GM12892 (cell line): ENCODE results near the gene FHAD1.

Experiments
- DNase-seq: peaks from one replicate; pipeline ENCODE4 v3.0.0; 2011; ENCODE audit not compliant: insufficient read length
- FAIRE-seq: peaks from 2 replicates; lab custom pipeline; 2011; peaks lifted over from hg19 to GRCh38; lab: Jason Lieb, UNC
- POLR2A ChIP-seq: IDR thresholded peaks from 2 replicates; pipeline ENCODE4 v1.6.1; 2011; ENCODE audit warnings: low read depth, low read length, control low read depth
- POLR2AphosphoS5 ChIP-seq: IDR thresholded peaks from 2 replicates; pipeline ENCODE4 v1.6.1; 2011; ENCODE audit warnings: low read depth, low read length, control low read depth
- TAF1 ChIP-seq: IDR thresholded peaks from 2 replicates; pipeline ENCODE4 v1.6.1; 2011; ENCODE audit warnings: low read depth, mild to moderate bottlenecking, control low read depth, low read length, borderline replicate concordance

Gene FHAD1

DNA sequence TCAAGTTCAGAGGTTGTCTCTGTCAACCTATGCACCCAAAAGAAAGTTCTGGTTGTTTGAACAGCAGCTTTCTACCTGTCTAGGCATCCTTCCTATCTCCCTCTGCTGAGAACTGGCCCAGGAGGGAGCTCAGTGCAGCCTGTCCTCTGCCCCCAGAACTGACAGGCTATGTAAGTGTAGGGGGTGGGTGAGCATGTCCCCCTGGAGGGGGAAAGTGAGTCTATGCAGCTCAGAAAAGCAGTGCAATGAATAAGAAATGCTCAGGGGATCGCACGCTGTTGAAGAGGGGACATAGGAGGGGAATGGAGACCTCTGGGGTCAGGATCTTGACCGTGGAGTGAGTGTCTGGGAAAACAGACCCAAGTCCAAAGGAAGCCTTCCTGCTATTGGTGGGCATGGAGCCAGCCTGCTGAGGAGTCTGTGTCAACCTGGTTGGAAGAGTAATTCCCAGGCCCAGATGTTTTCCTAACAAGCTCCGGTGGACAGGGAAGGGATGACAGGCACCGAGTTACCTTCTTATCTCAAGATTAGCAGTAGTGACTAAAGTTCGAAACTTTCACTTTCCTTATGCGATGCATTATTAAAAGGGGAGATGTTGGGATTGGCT lies 26.1 kb upstream of the FHAD1 start:
- FAIRE-seq (no peak), DNase-seq (no peak)
- TF ChIP-seq POLR2A (no peak), POLR2AphosphoS5 (no peak), TAF1 (no peak)

DNA sequence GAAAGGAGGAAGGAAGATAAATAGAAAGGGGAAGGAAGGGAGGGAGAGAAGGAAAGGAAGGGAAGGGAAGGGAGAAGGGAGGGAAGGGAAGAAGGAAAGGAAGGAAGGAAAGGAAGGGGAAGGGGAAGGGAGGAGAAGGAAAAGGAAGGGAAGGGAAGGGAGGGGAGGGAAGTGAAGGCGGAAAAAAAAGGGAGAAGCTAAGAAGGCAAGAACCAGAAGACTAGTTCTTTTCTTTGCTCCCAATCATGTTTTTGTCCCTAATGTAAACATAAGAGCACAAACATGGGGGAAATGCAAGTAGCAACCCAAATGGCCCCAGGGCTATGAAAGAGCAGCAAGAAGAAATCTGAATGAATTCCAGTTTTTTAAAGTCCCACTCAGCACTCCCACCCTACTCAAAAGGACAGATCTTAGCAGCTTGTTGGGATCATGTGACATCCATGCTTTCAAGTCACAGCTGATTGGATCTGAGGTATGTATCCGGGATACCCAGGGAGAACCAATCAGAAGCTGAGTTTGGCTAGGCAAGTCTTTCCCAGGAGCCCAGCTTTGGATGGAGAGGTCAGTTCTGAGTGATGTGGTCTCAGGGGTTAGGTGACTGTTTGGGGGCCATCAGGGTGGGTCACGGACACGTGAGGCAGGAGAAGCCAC lies 24.2 kb upstream of the FHAD1 start:
- TF ChIP-seq TAF1 (no peak), POLR2AphosphoS5 (no peak), POLR2A (no peak)
- DNase-seq = no peak
- no peak for FAIRE-seq

DNA sequence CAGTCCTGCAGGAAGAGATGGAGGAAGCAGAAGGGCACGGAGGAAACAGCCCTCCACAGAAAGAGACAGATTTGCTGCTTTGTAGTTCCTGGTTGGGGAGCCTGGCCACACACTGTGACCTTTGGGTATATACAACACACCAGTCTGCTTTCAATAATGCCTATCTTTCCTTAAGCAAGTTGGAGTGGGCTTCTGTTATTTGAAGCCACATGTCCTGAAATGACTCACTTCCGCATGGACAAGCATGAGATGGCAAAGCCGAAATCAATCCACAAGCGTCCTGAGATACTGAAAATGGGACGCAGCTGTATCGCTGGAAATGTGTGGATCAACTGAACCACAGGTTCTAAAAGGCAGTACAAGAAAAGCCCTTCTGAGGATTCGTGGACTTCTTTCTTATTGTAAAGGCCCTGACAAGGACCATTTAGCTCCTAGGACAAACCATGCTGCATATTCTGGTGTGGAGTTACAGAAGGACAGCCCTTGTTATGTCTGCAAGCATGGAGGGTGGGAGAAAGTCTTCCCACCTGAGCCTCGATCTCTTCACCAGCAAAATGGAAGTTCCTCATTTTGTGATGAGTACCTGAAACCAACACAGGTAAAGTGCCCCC lies 22.7 kb upstream of the FHAD1 start:
- DNase-seq (no peak), FAIRE-seq (no peak)
- TF ChIP-seq TAF1 (no peak), POLR2A (no peak), POLR2AphosphoS5 (no peak)

DNA sequence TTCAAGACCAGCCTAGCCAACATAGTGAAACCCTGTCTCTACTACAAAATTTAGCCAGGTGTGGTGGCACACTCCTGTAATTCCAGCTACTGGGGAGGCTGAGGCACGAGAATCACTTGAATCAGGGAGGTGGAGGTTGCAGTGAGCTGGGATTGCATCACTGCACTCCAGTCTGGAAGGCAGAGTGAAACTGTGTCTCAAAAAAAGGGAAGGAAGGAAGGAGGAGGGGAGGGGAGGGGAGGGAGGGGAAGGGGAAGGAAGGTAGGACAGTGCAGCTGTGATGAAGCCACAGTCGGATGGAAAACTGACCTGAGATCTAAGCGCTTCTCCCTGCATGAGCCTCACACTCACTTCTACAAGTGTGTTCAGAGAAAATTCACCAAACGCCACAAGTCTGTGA lies 22.0 kb upstream of the FHAD1 start:
- FAIRE-seq (no peak), DNase-seq (no peak)
- TF ChIP-seq TAF1 (no peak), POLR2AphosphoS5 (no peak), POLR2A (no peak)

DNA sequence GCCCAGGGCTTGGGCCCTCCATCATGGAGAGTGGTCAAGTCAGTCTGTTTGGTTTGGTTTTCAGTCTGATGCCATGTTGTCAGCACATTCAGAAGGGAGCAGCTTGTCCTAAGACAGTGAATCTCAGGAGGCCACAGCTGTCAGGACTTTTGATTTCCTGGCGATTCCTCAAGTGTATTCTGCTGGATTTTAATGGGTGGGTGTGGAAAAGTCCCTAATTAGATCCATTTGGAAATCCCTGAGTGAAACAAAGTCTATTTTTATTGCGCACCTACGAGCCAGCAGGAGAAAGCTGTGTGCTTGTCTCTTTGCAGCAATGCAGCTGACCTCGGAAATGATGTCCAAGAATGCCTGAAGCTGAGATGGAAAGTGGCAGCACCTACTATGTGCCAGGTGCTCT lies 21.6 kb upstream of the FHAD1 start:
- TF ChIP-seq POLR2A (no peak), TAF1 (no peak), POLR2AphosphoS5 (no peak)
- FAIRE-seq = no peak

DNA sequence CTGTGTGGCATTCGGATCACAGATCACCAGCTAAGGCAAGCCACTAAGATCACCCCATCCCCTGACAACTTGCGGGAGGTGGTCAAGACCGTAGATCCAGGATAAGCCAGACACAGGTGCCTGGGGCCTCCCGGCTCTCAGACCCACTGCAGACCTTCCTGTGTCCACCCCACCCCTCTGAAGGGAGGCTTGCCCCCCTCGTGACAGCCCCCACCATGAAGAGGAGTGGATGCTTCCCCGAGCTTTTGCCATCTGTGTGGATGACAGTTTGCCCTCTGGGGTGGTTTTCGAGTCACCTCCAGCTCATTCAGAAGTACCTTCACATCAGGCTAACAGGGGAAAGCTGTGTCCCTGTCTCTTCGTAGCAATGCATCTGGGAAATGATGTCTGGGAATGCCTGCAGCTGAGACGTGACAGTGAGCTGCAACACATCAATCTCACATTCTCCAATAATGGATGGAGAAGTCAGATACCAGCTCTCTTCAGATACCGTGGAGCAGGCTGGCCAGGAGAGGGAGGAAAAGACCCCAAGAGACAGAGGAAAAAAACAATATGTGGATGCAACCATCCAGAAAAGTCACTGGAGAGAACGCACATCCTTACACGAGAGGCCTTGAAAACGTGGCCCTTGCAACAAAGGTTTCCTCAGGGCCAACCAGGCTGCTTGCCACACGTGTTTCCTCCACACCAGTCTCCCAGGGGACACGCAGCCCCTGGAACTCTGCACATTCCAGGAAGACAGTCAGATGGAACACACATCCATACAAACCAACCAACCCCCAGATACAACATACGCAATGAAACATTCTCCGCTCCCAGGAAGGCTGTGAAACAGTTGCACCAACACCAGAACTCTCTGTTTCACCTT lies 20.4 kb upstream of the FHAD1 start:
- no peak for FAIRE-seq
- no peak for TF ChIP-seq TAF1
- TF ChIP-seq POLR2A = no peak
- no peak for TF ChIP-seq POLR2AphosphoS5
- no peak for DNase-seq

More for the DNA sequence above, 21.6 kb upstream of the FHAD1 start:
- no peak for DNase-seq

DNA sequence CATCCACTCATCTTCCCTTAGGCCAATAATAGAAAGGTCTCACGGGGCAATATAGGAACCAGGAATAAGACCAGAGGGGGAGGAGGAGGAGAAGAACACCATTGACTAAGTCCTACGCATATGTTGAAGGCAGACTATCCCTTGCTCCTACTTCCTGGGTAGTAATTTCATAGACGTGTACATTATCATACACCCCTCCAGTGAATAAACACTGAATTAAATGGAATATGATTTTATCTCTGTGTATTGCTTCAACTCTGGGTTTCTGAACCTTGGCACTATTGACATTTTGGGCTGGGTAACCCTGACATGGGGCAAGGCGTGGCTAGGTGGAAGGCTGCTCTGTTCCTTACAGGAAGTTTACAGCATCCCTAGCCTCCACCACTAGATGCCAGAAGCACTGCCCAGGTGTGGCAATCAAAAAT lies 17.3 kb upstream of the FHAD1 start:
- DNase-seq (no peak), FAIRE-seq (no peak)
- TF ChIP-seq POLR2AphosphoS5 (no peak), POLR2A (no peak), TAF1 (no peak)

DNA sequence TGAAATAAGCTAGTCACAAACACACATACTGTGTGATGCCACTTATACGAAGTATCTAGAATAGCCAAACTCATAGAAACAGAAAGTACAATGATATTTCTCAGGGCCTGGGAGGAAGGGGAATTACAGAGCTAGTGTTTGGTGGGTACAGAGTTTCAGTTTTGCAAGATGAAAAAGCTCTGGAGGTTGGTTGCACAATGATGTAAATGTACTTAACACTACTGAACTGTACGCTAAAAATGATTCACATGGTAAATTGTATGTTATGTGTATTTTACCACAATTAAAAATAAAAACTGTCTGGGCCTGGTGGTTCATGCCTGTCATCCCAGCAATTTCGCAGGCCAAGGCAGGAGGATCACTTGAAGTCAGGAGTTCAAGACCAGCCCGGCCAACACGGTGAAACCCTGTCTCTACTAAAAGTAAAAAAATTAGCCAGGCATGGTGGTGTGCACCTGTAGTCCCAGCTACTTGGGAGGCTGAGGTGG lies 15.3 kb upstream of the FHAD1 start:
- FAIRE-seq (peak; percentile 60), DNase-seq (no peak)
- no peak for TF ChIP-seq TAF1
- TF ChIP-seq POLR2A = no peak
- TF ChIP-seq POLR2AphosphoS5 = no peak

DNA sequence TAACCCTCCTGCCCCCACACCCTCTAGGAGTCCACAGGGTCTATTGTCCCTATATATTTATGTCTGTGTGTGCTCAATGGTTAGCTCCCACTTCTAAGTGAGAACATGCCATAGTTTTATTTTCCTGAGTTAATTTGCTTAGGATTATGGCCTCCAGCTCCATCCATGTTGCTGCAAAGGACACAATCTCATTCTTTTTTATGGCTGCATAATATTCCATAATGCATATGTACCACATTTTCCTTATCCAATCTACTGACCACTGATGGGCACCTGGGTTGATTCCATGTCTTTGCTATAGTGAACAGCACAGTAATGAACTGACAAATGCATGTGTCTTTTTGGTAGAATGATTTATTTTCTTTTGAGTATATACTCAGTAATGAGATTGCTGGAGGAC lies 13.3 kb upstream of the FHAD1 start:
- DNase-seq (no peak), FAIRE-seq (no peak)
- no peak for TF ChIP-seq POLR2A

DNA sequence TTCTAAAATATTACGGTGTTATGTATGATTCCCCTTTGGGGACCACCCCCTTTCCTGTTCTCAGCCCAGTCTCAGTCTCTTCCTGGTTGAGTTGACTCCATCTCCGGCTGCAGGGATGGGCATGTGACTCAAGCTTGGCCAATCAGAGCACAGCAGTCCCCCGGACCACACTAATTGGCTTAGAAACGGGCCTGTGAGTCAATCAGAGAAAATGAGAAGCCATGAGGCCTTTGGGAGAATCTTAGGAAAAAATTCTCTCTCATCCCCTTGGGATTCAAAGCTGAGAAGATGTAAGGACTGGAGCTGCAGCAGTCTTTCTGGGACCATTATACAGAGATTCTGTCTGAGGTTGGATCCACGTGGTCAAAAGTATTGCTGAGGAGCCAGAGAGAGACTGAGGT lies 10.7 kb upstream of the FHAD1 start:
- DNase-seq = no peak
- FAIRE-seq = no peak
- no peak for TF ChIP-seq POLR2AphosphoS5
- TF ChIP-seq TAF1 = no peak
- no peak for TF ChIP-seq POLR2A

DNA sequence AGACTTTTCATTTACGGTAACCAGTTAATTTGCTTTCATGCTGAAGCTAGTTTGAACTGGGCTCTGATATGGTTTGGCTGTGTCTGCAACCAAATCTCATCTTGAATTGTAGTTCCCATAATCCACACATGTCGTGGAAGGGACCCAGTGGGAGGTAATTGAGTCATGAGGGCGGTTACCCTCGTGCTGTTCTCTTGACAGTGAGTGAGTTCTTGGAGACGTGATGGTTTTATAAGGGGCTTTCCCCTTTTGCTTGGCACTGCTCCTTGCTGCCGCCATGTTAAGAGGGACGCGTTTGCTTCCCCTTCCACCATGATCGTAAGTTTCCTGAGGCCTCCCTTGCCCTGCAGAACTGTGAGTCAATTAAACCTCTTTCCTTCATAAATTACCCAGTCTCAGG lies 10.3 kb upstream of the FHAD1 start:
- TF ChIP-seq POLR2AphosphoS5 (no peak), TAF1 (no peak), POLR2A (no peak)
- no peak for FAIRE-seq
- DNase-seq = no peak

DNA sequence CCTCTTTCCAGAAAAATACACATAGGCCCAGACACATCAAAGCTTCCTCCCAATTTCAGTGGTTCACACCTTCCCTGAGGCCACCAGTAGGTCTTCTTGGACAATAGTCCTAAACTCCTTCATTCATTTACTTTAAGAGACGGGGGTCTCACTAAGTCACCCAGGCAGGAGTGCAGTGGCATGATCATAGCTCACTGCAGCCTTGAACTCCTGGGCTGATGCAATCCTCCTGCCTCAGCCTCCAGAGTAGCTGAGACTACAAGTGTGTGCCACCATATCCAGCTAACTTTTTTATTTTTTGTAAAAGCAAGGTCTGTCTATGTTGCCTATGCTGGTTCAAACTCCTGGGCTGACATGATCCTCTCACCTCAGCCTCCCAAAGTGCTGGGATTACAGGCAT lies 8.2 kb upstream of the FHAD1 start:
- DNase-seq (no peak), FAIRE-seq (no peak)
- TF ChIP-seq TAF1 = no peak
- TF ChIP-seq POLR2AphosphoS5 = no peak
- TF ChIP-seq POLR2A = no peak

DNA sequence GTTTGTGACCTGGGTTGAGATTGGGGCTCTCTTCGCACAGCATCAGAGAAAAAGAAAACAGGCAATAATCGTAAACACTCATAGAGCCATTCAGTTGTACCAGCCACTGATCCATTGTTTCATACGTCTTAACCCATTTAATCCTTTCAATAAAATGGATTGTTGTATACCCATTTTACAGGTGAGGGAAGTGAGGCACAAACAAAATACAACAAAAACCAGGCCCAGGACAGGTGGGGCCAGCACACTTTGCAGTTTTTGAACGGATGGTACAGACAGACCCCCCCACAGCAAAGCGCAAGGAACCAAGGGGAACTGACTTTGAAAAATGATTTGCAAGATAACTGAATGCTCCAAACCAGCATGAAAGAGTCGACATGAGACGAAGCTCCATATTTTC lies 4.3 kb upstream of the FHAD1 start:
- no peak for FAIRE-seq

More for the DNA sequence above, 4.3 kb upstream of the FHAD1 start:
- TF ChIP-seq POLR2A (no peak), TAF1 (no peak), POLR2AphosphoS5 (no peak)
- DNase-seq = no peak
